HG02763 (cell line): ENCODE measurements around the gene AHCYL1.

ENCODE experiments used
- ATAC-seq: cut with Tn5 transposase; IDR thresholded peaks from one replicate; pipeline ENCODE4 v1.9.1; 2021; ENCODE audit warnings: mild to moderate bottlenecking, moderate library complexity; ENCODE audit not compliant: unreplicated experiment

Gene AHCYL1

DNA sequence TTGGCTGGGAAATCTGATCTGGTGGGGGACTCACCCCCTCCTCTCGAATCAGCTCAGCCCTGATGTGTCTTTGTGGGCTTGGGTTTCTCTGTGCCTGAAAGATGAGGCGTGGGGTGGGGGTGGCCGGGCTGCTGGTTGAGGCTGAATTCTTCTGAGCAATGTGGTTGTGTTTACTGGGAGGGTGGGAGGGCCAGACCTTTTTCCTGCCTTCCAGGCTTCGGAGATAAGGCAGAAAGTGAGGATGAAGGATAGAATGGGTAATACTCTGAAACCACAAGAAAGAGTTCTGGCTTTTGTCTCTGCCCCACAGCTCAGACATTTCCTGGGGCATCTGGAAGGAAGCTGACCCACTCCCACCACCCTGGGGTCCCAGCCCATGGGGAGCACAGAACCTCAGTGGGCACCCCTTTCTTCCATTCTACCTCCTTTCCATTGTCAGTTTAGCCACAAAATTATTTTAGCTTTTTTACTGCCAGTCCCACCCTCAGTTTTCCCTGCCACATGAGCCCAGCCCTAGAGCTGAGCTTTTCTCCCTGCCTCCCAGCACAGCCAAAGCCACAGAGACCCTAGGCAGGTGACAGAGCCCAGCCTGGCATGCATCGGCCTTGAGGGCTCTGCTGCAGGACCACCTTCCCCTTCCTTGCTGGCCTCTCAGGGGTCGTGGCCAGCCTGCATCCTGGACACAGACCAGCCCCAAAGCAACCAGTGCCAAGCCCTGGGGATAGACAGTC, 74.7 kb downstream of the AHCYL1 start:
- ATAC-seq = no peak

- no peak for ATAC-seq
These were observed 75.6 kb downstream of the AHCYL1 start for GRCh38 chr1:110060034-110060661.

GRCh38 chr1:110060662-110061060, 76.1 kb downstream of the AHCYL1 start:
- no peak for ATAC-seq

DNA sequence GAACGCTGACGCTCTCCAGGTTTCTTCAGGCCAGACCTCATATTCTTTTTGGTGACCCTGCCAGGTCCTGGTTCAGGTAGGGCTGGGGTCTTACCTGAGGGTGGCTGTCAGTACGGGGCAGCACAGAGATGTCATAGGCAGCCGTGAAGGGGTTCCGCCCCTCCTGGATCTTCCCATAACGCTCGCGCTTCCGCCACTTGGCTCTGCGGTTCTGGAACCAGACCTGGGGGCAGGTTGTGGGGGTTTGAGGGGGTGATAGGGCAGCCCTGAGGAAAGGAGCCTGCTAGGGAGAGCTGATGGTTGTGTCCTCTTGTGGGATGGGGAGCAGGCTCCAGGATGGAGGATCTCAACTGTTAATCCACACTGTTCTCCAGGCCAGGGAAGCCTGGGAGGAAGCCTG, 76.8 kb downstream of the AHCYL1 start:
- ATAC-seq = no peak

GRCh38 chr1:110062612-110063011, 78.0 kb downstream of the AHCYL1 start:
- ATAC-seq = no peak

- no peak for ATAC-seq
These were observed 79.2 kb downstream of the AHCYL1 start for GRCh38 chr1:110063781-110064180.

DNA sequence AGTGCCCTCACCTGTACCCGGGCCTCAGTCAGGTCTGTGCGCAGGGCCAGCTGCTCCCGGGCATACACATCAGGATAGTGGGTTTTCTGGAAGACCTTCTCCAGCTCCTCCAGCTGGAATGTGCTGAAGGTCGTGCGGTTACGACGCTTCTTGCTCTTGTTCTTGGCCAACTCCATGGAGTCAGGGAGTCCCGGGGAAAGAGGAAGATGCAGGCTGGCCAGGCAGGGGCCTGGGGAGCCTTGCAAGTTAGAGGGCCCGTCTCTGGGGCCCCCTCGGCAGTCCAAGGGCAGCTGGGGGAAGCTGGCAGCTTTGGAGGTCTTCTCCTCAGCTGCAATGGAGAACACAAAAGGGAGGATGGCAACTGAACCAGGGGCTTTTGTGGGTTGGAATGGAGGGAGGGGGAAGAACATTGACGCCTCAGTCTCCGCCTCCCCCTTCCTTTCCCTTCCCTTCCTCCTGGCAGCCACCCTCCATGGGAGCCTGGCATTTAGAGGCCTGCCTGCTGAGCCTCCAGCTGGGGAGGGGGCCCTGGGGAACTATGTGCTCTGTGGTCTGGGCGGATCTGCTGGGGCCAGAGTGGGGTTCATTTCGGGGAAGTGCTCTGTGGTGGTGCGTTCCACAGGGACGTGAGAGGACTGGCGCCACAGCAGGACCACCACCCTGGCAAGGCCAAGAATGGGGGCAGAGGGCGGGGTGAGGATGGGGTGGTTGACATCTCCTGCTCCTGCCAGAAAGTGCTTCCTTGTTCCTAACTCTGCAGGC, 80.2 kb downstream of the AHCYL1 start:
- no peak for ATAC-seq

- ATAC-seq = no peak
These were observed 81.3 kb downstream of the AHCYL1 start for GRCh38 chr1:110065841-110066240.

GRCh38 chr1:110067479-110067892, 82.9 kb downstream of the AHCYL1 start:
- ATAC-seq = no peak

GRCh38 chr1:110067893-110068645, 83.5 kb downstream of the AHCYL1 start:
- no peak for ATAC-seq

DNA sequence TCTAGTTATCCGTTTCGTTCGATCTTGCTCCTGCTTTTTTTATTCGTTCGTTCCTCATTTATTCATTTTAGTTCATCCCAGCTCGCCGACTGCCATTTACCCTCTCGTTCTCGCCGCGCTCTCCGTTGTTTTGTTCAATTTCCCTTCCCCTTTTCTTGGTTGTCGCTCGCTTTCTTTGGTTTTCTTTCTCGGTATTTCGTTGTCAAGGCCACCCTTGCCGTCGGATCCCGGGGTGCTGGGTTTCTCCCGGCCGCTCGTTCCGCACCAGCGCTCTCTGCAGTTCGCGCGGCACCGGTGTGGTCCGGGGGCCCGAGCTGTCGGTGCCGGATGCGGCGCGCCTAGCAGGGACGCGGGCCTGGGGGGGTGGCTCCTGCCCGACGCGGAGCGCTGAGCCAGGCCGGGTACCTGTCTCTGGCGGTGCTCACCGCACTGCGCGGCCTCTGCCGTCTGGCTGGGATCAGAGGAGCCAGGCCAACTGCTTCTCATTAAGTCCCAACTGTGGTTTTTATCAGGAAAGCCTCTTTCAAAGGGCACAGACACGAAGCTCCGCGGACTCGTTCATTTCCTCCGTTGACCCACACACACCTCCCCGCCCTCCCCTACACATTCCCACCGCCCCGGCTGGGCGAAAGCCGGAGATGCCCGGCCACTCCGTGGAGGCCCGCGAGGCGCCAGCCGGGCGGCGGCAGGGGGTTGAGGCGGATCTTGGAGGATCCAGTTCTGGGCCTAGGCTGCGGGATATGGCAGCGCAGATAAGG, 84.3 kb downstream of the AHCYL1 start:
- ATAC-seq = no peak

DNA sequence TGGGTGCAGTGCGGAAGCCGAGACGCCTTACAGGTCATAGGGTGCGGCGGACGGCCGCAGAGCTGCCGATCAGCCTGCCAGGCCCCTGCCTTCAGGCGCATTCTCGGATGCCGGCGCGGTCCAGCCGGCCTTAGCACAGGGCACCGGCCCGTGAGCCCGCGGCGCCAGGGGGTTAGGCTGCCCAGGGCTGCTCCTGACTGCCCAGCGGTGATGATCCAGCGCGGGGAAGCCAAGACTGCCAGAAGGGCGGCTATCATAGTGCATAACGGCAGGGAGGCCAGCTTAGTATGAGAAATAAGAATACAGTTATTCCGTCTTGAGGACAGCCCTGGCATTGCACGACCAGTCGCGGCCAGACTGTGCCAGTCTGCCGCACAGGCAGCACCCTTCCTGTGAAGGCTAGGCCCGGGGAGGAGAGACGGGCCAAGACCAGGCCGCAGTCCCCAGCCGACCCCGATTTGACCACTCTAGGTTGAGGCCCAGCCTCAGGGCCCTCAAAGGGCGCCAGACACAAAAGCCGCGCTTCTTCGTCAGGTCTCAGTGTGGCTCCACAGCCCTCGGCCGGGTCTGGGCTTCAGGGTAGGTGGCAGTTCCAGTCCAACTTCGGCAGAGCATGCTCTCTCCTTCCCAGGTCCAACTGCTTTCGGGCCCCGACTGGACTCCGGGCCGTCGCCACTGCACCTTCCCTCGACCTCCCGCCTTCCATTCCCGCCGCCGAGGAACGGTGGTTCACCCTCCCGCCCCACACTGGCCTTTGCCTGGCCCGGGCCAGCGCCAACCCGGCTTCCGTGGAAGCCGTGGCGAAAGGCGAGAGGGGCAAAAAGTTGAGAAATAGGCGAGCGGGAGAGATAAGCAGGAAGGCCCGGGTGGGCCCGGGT, 85.1 kb downstream of the AHCYL1 start:
- ATAC-seq = no peak

- no peak for ATAC-seq
These were observed 85.7 kb downstream of the AHCYL1 start for GRCh38 chr1:110070282-110070669.

GRCh38 chr1:110070671-110071242, 86.2 kb downstream of the AHCYL1 start, which contains the start of gene ALX3:
TSS of gene ALX3 (minus strand) at chr1:110070672. CDS start at chr1:110070612, 60 bp downstream.
- no peak for ATAC-seq
